Epithelial cell of proximal tubule (primary cell): ENCODE results near the gene UGT8. TPM values are rescaled to one million over a fixed set of nuclear protein-coding genes. Genes with fewer than 3 reads are reported as not detected.
"Not testable (repeated sequence)": the region's sequence is repeated elsewhere in the genome, so short reads cannot be mapped to it uniquely, and the experiment has no call there.

Source experiments
- DNase-seq: peaks from one replicate; pipeline ENCODE4 v3.0.0-alpha.2; 2011; ENCODE audit warnings: low read depth
- H3K4me3 ChIP-seq: 2 replicates; pipeline ENCODE4 v1.5.1; 2011; ENCODE audit warnings: low read depth, mild to moderate bottlenecking, low read length
- total RNA-seq: library from RNA; depleted of rRNA; stranded (reverse); fragments of >200 nt; gene quantifications from 2 replicates; pipeline ENCODE4 v1.2.3, GENCODE V29; 2015
- TF ChIP-seq, protein P1 (sequence below): conservative IDR thresholded peaks from 2 replicates; pipeline ENCODE4 v1.5.1; 2012; ENCODE audit warnings: low read depth, mild to moderate bottlenecking, low read length

UGT8 gene
- total RNA-seq, 1 donor from 2014 or later = 11.6 TPM

DNA sequence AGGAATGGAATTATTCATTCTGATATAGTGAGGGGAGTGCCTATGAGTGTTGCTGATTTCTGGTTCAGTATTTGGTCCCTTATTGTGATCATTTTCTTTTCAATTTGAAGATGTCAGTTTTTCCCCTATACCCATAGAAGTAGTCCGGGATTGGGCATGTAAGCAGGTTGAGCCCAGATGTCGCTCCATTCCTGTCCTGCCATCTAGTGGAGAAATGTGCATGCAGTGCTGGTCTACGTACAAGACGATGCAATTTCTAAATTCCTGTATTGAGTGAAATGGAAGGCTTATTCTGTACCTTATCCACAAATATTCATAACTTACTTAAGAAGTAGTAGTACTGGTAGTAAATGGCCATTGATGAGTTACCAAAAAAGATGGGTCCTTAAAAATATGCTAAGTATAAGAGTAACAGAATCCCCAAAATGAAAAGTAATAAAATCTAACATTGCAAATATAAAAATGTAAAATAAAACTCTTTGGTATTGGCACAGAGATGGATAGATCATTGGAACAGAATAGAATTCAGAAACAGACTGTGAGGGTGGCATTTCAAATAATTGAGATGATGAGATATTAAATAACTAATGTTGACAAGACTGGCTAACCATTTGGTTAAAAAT lies 60.9 kb downstream of the UGT8 start:
- no peak overlapping the region for H3K4me3 ChIP-seq
- TF ChIP-seq, protein P1, sequence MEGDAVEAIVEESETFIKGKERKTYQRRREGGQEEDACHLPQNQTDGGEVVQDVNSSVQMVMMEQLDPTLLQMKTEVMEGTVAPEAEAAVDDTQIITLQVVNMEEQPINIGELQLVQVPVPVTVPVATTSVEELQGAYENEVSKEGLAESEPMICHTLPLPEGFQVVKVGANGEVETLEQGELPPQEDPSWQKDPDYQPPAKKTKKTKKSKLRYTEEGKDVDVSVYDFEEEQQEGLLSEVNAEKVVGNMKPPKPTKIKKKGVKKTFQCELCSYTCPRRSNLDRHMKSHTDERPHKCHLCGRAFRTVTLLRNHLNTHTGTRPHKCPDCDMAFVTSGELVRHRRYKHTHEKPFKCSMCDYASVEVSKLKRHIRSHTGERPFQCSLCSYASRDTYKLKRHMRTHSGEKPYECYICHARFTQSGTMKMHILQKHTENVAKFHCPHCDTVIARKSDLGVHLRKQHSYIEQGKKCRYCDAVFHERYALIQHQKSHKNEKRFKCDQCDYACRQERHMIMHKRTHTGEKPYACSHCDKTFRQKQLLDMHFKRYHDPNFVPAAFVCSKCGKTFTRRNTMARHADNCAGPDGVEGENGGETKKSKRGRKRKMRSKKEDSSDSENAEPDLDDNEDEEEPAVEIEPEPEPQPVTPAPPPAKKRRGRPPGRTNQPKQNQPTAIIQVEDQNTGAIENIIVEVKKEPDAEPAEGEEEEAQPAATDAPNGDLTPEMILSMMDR = peak; percentile 99
- no peak for DNase-seq

GRCh38 chr4:114663083-114663482 lies 64.5 kb downstream of the UGT8 start:
- TF ChIP-seq, protein P1 = no peak
- no peak overlapping the region for H3K4me3 ChIP-seq
- no peak for DNase-seq

- no peak overlapping the region for H3K4me3 ChIP-seq
- no peak for DNase-seq
- TF ChIP-seq, protein P1 = no peak
Measured at GRCh38 chr4:114668577-114668976, 70.0 kb downstream of the UGT8 start.

GRCh38 chr4:114670733-114671132 lies 72.1 kb downstream of the UGT8 start:
- DNase-seq, H3K4me3 ChIP-seq: not testable (repeated sequence)

DNA sequence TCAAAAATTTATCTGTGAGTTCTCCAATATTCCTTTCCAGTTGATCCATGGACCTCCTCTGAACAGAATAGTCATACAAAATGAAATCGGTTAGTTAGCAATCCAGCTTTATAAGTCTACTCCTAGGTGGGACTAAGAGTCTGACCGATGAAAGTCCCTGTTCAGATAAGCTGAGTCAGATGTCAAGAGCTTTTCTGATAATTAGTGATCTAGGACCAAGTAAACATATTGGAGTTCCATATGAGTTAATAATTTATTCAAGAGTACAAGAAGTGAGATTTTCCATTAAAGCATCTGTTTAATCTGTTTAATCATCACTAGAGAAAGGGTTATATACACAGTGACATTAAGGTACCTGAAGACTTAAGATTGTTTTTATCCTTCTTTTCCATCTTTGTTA lies 74.7 kb downstream of the UGT8 start:
- H3K4me3 ChIP-seq = no peak overlapping the region
- peak; percentile 74 for DNase-seq
- TF ChIP-seq, protein P1 = no peak

DNA sequence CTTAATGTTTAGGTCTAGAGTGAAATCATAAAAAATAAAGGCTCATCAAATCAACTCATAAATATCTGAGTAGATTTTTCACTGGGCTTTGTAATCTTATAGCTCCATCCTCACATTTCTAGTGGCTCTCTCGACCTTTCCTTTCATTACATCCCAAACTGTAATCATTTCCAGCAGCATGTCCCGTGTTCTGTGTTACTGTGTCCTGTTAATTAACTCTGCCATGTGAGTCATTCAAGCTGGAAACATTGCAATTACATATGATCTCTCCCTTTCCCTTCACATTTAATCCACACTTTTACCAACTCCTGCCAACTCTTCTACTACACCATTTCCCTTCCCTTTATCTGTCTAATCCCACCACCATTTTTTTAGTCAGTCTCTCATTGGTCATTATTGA lies 75.5 kb downstream of the UGT8 start:
- no peak for DNase-seq
- H3K4me3 ChIP-seq = no peak overlapping the region
- TF ChIP-seq, protein P1 = no peak

GRCh38 chr4:114677346-114677979 lies 78.9 kb downstream of the UGT8 start:
- TF ChIP-seq, protein P1 = no peak
- H3K4me3 ChIP-seq = no peak overlapping the region
- DNase-seq = no peak
